AG09319 (cell line): ENCODE data around the gene ABCB11.

Experiments
- DNase-seq: peaks from one replicate; pipeline ENCODE4 v3.0.0-alpha.2; 2010; ENCODE audit warnings: low read depth; ENCODE audit errors: extremely low read depth
- CTCF ChIP-seq: IDR thresholded peaks from 2 replicates; pipeline ENCODE4 v1.5.1; 2011; ENCODE audit warnings: low read depth, mild to moderate bottlenecking, inconsistent platforms, low read length, moderate library complexity

The ABCB11 gene

GRCh38 chr2:168970711-168971233 lies 60.4 kb downstream of the ABCB11 start:
- DNase-seq: no peak
- no peak for TF ChIP-seq CTCF

GRCh38 chr2:168969865-168970264 lies 61.3 kb downstream of the ABCB11 start:
- DNase-seq: no peak
- no peak for TF ChIP-seq CTCF

GRCh38 chr2:168968342-168968741 lies 62.8 kb downstream of the ABCB11 start:
- no peak for DNase-seq
- TF ChIP-seq CTCF: no peak

GRCh38 chr2:168964251-168964807 lies 66.8 kb downstream of the ABCB11 start:
- TF ChIP-seq CTCF: no peak
- no peak for DNase-seq

GRCh38 chr2:168962636-168963035 lies 68.5 kb downstream of the ABCB11 start:
- no peak for TF ChIP-seq CTCF
- DNase-seq: no peak

GRCh38 chr2:168961450-168962229 lies 69.5 kb downstream of the ABCB11 start:
- peak; percentile 32 for DNase-seq
- TF ChIP-seq CTCF: peak; percentile 79

GRCh38 chr2:168956392-168956791 lies 74.7 kb downstream of the ABCB11 start:
- no peak for DNase-seq
- TF ChIP-seq CTCF: no peak
